Aorta (tissue), 5 donors: Measurements from ENCODE around the gene PCBD1. TPM values are rescaled to one million over a fixed set of nuclear protein-coding genes. Genes with fewer than 3 reads are reported as not detected.

Experiments
- ATAC-seq: fragments of 200-7000 bp; cut with Tn5 transposase; one replicate; pipeline ENCODE4 v1.9.1; 2022; ENCODE audit warnings: moderate library complexity; ENCODE audit not compliant: low FRiP score
- DNase-seq, 2 donors: peaks; one replicate each; pipeline ENCODE4 v3.0.0-alpha.2; 2020
- H3K27ac ChIP-seq, 2 donors: one replicate each; pipeline ENCODE4 v1.5.1; 2013; ENCODE audit warnings: low read length in 2 of 2, mild to moderate bottlenecking in 2 of 2, moderate library complexity in 2 of 2, control low read depth in 1 of 2, inconsistent platforms in 1 of 2, low read depth in 1 of 2
- H3K27me3 ChIP-seq, 2 donors: one replicate each; pipeline ENCODE4 v1.6.1; 2013; ENCODE audit warnings: control low read depth in 1 of 2, low read length in 1 of 2, mild to moderate bottlenecking in 1 of 2, moderate library complexity in 1 of 2; ENCODE audit not compliant: insufficient read depth in 2 of 2, control insufficient read depth in 1 of 2
- H3K36me3 ChIP-seq, 2 donors: one replicate each; pipeline ENCODE4 v1.6.1; 2013; ENCODE audit warnings: control low read depth in 1 of 2, low read length in 1 of 2, mild to moderate bottlenecking in 1 of 2; ENCODE audit not compliant: insufficient read depth in 2 of 2, control insufficient read depth in 1 of 2
- H3K4me1 ChIP-seq, 2 donors: one replicate each; pipeline ENCODE4 v1.6.1; 2013; ENCODE audit warnings: low read length in 2 of 2, control low read depth in 1 of 2, mild to moderate bottlenecking in 1 of 2, moderate library complexity in 1 of 2; ENCODE audit not compliant: insufficient read depth in 2 of 2, control insufficient read depth in 1 of 2
- H3K4me3 ChIP-seq, 2 donors: one replicate each; pipeline ENCODE4 v1.5.1; 2013; ENCODE audit warnings: low read length in 2 of 2, control low read depth in 1 of 2, mild to moderate bottlenecking in 1 of 2
- H3K9me3 ChIP-seq: one replicate; pipeline ENCODE4 v1.6.1; 2013; ENCODE audit warnings: mild to moderate bottlenecking, low read length; ENCODE audit not compliant: control insufficient read depth
- WGBS, 2 donors: extraction: QIAGEN DNeasy Blood & Tissue Kit; methylation state at CpG; one replicate each; pipeline ENCODE4 v1.1.7; 2013; 5-methylcytosine and 5-hydroxymethylcytosine counted together
- intact Hi-C, 2 donors: fragments of 100-400 bp; cut with DNase I; formaldehyde crosslinking; loops; one replicate each; pipeline versions ENCODE4 v1.14.2 to v1.15.0; 2022
- polyA plus RNA-seq, 2 donors: library from polyadenylated mRNA; stranded (reverse); fragments of 200-250 nt; gene quantifications; one replicate each; pipeline ENCODE4 v1.2.3, GENCODE V29; 2013
- total RNA-seq, 2 donors: library from RNA; stranded (reverse); fragmentation: NEBNext Ultra II Directional; extraction: Animal tissue kit (Norgen Biotek cat#: 25700); gene quantifications; one replicate each; pipeline ENCODE4 v1.2.1, GENCODE V29; 2021
- donor health status: healthy with polysubstance abuse.
- donor health status: Bipolar disorder and iron deficiency.
- donor health status: DM: no; HTN: no; CAD: no.
- donor health status: DM: no; HTN: no; CAD: no.
- donor health status: DM: yes; HTN: yes; CAD: no.

Gene PCBD1
- total and polyA plus RNA-seq, 4 donors: 46.0 to 84.3 (median 57.4) TPM

DNA sequence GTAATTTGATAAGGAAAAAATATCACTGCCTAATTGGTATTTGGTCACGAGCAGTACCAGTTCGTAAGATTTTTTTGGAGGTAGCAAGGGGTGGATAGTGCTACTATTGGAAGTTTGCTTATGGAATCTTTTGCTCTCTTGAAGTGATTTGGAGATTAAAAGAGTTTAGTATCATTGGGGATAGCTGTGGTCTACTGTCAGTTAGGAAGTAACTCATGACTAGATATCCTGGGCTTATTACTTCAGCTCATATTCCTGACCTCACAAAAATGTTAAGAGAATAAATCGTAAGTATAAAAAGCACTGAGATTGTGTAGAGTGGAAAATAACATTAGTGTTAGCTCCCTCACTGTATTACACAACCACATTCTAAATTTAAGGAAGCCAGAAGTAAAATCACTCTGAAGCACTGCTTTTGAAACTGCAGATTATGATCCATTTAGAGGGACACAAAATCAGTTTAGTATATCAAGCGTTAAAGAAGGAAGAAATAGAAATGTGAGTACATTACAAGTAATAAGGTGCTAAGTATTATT is 50.0 kb downstream of the PCBD1 start:
- no peak overlapping the region for H3K27ac ChIP-seq
- no peaks in the 10 kb centered on the region for H3K9me3 ChIP-seq
- H3K4me1 ChIP-seq: no peaks in the 10 kb centered on the region
- WGBS, 2 donors: 73 to 91% methylated on average over 4 of the region's 4 CpGs
- H3K27me3 ChIP-seq: no peaks in the 10 kb centered on the region
- H3K36me3 ChIP-seq: peaks cover 0 to 3% of the 10 kb centered on the region in 2 donors
- ATAC-seq (no peak), DNase-seq (no peak)
- no peak overlapping the region for H3K4me3 ChIP-seq
- intact Hi-C loops: no loop called here

DNA sequence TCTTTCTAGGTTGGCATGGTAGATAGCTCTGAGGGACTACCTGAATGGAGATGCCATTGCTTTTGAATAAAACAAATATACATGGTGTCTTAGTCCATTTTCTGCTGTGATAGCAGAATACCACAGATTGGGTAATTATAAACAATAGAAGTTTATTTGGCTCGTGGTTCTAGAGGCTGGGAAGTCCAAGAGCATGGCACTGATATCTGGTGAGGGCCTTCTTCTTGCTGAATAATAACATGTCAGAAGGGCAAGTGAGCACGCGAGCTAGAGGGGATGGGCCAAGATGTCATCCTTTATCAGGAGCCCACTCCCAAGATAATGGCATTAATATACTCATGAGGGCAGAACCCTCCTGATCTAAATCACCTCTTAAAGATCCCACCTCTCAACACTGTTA is 50.7 kb downstream of the PCBD1 start:
- no peaks in the 10 kb centered on the region for H3K27me3 ChIP-seq
- ATAC-seq (no peak), DNase-seq (no peak)
- peaks cover 0 to 3% of the 10 kb centered on the region in 2 donors for H3K36me3 ChIP-seq
- H3K4me1 ChIP-seq: no peaks in the 10 kb centered on the region
- WGBS, 2 donors: 95 to 97% methylated on average over 3 of the region's 3 CpGs
- H3K4me3 ChIP-seq: no peak overlapping the region
- no peaks in the 10 kb centered on the region for H3K9me3 ChIP-seq
- H3K27ac ChIP-seq: no peak overlapping the region
- intact Hi-C loops: no loop called here

DNA sequence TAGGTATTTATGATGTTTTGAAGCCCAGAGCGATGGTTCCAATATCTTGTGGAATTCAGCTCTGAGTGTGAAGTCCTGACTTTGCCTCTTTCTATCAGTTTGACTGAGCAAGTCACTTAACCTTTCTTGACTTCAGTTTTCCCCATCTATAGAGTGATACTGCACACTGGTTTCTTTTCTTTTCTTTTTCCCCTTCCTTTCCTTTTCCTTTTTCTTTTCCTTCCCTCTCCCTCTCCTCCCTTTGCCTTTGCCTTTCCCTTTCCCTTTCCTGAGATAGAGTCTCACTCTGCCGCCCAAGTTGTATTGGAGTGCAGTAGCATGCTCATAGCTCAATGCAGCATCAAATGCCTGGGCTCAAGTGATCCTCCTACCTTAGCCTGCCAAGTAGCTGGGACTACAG is 52.0 kb downstream of the PCBD1 start:
- Histone ChIP-seq H3K36me3 (peaks cover 0 to 3% of the 10 kb centered on the region in 2 donors), H3K4me1 (no peaks in the 10 kb centered on the region), H3K4me3 (no peak overlapping the region), H3K27me3 (no peaks in the 10 kb centered on the region), H3K27ac (no peak overlapping the region), H3K9me3 (no peaks in the 10 kb centered on the region)
- intact Hi-C loops: no loop called here
- WGBS, 2 donors: 65 to 74% methylated on average over 2 of the region's 2 CpGs
- DNase-seq (no peak), ATAC-seq (no peak)

DNA sequence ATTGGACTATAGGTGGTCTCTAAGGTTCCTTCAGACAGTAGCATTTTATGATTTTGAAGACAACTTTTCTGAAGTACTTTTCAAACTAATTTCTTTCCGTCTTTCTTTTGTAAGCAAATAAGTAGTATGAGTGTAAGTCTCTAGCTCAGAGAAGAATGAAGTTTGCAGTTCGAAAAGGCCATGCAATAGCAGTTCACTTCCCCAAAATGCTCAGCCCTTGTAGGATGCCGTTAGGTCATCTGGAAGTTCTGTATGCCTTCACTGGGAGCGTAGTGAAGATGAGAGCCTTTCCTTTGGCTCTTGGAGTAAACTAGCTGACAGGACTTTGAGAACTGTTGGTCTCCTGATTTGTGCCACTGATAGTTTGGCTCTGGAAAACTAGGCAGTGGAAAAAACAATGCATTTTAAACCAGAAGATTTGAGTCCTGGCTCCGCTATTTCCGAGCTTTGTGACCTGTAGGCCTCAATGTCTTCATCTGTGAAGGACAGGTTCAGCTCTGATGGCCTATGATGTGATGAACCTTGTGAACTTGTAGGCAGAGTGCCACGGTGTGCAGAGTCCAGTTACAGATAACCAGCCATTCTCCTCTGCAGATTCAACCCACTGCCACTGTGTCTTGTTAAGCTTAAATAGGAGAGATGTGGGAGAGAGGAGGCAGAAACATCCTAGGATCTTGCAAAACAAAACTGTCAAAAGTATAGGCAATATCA is 53.8 kb downstream of the PCBD1 start:
- no peaks in the 10 kb centered on the region for H3K27me3 ChIP-seq
- no peaks in the 10 kb centered on the region for H3K4me1 ChIP-seq
- no peaks in the 10 kb centered on the region for H3K9me3 ChIP-seq
- WGBS, 2 donors: 89% methylated on average over 7 of the region's 7 CpGs
- DNase-seq (no peak), ATAC-seq (no peak)
- no peak overlapping the region for H3K4me3 ChIP-seq
- intact Hi-C loops: no loop called here
- H3K36me3 ChIP-seq: no peaks in the 10 kb centered on the region
- no peak overlapping the region for H3K27ac ChIP-seq

DNA sequence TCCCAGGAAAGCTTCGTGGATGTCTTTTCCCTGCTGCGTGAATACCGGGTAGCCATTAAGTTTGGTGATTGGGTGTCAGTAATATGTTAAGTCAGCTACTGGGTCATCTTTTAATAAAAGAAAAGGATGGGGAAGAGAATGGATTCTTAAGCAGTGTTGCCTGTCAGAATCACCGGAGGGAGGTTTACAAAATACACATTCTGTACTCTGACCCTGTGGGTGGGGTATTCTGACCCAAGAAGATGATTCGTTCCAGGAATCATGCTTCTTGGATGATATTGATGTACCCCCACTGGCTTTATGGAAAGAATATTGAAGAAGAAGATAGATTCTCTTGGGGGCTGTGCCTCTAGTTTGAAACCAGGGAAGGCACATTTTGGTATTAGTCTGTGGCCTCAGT is 54.3 kb downstream of the PCBD1 start:
- WGBS, 2 donors: 94 to 97% methylated on average over 5 of the region's 5 CpGs
- Histone ChIP-seq H3K4me3 (no peak overlapping the region), H3K27me3 (no peaks in the 10 kb centered on the region), H3K4me1 (no peaks in the 10 kb centered on the region), H3K36me3 (no peaks in the 10 kb centered on the region), H3K9me3 (no peaks in the 10 kb centered on the region), H3K27ac (no peak overlapping the region)
- no peak for ATAC-seq
- no peak for DNase-seq
- intact Hi-C loops: no loop called here

DNA sequence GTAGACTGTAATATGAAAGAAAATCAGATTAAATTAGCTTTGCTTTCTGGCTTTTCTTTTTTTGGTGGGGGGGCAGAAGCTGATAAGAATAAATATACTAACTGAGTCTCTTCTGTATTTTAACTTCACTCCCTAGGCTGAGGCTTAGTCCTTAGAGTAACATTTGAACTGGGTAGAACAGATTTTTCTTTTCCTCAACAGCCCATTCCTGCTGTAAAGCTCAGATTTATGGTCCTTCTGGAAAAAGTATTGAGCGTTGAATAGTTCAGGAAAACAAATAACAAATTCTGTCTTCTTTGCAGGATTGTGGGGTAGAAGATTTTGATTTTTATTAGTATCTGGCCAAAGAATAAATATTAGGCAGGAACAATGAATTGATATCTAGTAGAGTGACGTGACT is 54.8 kb downstream of the PCBD1 start:
- ATAC-seq: no peak
- Histone ChIP-seq H3K27me3 (no peaks in the 10 kb centered on the region), H3K9me3 (no peaks in the 10 kb centered on the region), H3K4me3 (no peak overlapping the region), H3K4me1 (no peaks in the 10 kb centered on the region), H3K36me3 (no peaks in the 10 kb centered on the region), H3K27ac (no peak overlapping the region)
- 66 to 97% methylated on average over 2 of the region's 2 CpGs for WGBS, 2 donors
- intact Hi-C loops: no loop called here
- DNase-seq: no peak

Other genes with a start within 250 kb of the PCBD1 start
- gene ADAMTS14, start 216.1 kb downstream of the PCBD1 start, total RNA-seq: 1 to 10 TPM in 1 of 2 donors, under 1 TPM in 1; 0.62 to 2.4 TPM
- gene ADAMTS14, start 216.1 kb downstream of the PCBD1 start, polyA plus RNA-seq: under 1 TPM; 0.08 to 0.13 TPM
- not detected for gene TBATA, start 103.2 kb downstream of the PCBD1 start, total RNA-seq
- gene TBATA, start 103.2 kb downstream of the PCBD1 start, polyA plus RNA-seq: not detected
- gene SGPL1, start 72.6 kb downstream of the PCBD1 start, total RNA-seq: 10 to 100 TPM; 31.8 to 45.0 TPM
- gene SGPL1, start 72.6 kb downstream of the PCBD1 start, polyA plus RNA-seq: 1 to 10 TPM; 5.8 to 6.4 TPM